H1 (cell line): ENCODE results near the gene CD47. TPM values are rescaled to one million over a fixed set of nuclear protein-coding genes. Genes with fewer than 3 reads are reported as not detected.

ENCODE experiments used
- CTCF ChIA-PET: fragments of 300-600 bp; sonication (Branson Sonifier 250); formaldehyde crosslinking; loops from one replicate; lab custom pipeline; 2021; ENCODE audit not compliant: partially characterized antibody; lab: Charles Lee
- POLR2A ChIA-PET: fragments of 300-600 bp; sonication (Branson Sonifier 250); formaldehyde crosslinking; loops from one replicate; lab custom pipeline; 2021; ENCODE audit warnings: inconsistent platforms; ENCODE audit not compliant: partially characterized antibody; lab: Charles Lee
- DNase-seq, 2 experiments: peaks; one replicate each; pipeline versions ENCODE4 v3.0.0 to v3.0.0-alpha.2; 2010 to 2022; ENCODE audit warnings: low spot score in 2 of 2, low read depth in 1 of 2, mixed read lengths in 1 of 2
- FAIRE-seq: peaks from 2 replicates; lab custom pipeline; 2011; peaks lifted over from hg19 to GRCh38; lab: Jason Lieb, UNC
- H2AFZ ChIP-seq: 2 replicates; pipeline ENCODE4 v1.8.1; 2012; ENCODE audit warnings: low read length, inconsistent platforms
- H2AK5ac ChIP-seq: 2 replicates; pipeline ENCODE4 v1.6.1; 2013; ENCODE audit warnings: low read depth, low read length
- H2BK120ac ChIP-seq: replicated peaks from 2 replicates; pipeline ENCODE3; 2013; ENCODE audit warnings: low read depth, low read length, inconsistent platforms
- H2BK12ac ChIP-seq: 2 replicates; pipeline ENCODE4 v1.6.1; 2013; ENCODE audit warnings: low read depth, low read length
- H2BK15ac ChIP-seq: 2 replicates; pipeline ENCODE4 v1.6.1; 2013; ENCODE audit warnings: low read length
- H2BK20ac ChIP-seq: 2 replicates; pipeline ENCODE4 v1.6.1; 2013; ENCODE audit warnings: low read length
- H2BK5ac ChIP-seq: 2 replicates; pipeline ENCODE4 v1.6.1; 2013; ENCODE audit warnings: low read depth, low read length
- H3K14ac ChIP-seq: 2 replicates; pipeline ENCODE4 v1.6.1; 2013; ENCODE audit warnings: inconsistent platforms; ENCODE audit not compliant: insufficient read length
- H3K18ac ChIP-seq: 2 replicates; pipeline ENCODE4 v1.6.1; 2013; ENCODE audit warnings: low read length; ENCODE audit errors: extremely low read depth
- H3K23ac ChIP-seq: 2 replicates; pipeline ENCODE4 v1.6.1; 2013; ENCODE audit warnings: inconsistent platforms; ENCODE audit not compliant: insufficient read length
- H3K23me2 ChIP-seq: 2 replicates; pipeline ENCODE4 v1.6.1; 2013; ENCODE audit warnings: low read depth, low read length
- H3K27ac ChIP-seq: 2 replicates; pipeline ENCODE4 v1.6.1; 2011; ENCODE audit warnings: low read depth, low read length, inconsistent platforms
- H3K27me3 ChIP-seq, 4 experiments: replicated peaks in 1 of 4; 1 replicate in 1 of 4; 2 replicates in 3 of 4; pipeline versions ENCODE4 v1.6.1 to v1.8.1; 2011 to 2013; ENCODE audit warnings: low read length in 3 of 4, mild to moderate bottlenecking in 3 of 4, inconsistent platforms in 2 of 4, mixed read lengths in 2 of 4, moderate library complexity in 1 of 4; ENCODE audit not compliant: control insufficient read depth in 3 of 4, insufficient read depth in 3 of 4; ENCODE audit errors: extremely low read depth in 1 of 4
- H3K36me3 ChIP-seq, 4 experiments: 2 replicates each; pipeline versions ENCODE4 v1.6.1 to v1.8.1; 2011 to 2013; ENCODE audit warnings: mild to moderate bottlenecking in 4 of 4, low read length in 3 of 4, moderate library complexity in 2 of 4, control low read depth in 1 of 4, inconsistent platforms in 1 of 4; ENCODE audit not compliant: insufficient read depth in 4 of 4, control insufficient read depth in 2 of 4
- H3K4ac ChIP-seq: replicated peaks from 2 replicates; pipeline ENCODE3; 2013; ENCODE audit warnings: low read length, low read depth, mixed read lengths, inconsistent platforms; ENCODE audit not compliant: insufficient read length
- H3K4me1 ChIP-seq, 4 experiments: replicated peaks in 1 of 4; 1 replicate in 1 of 4; 2 replicates in 3 of 4; pipeline versions ENCODE4 v1.6.1 to v1.8.1; 2011 to 2013; ENCODE audit warnings: low read length in 3 of 4, inconsistent platforms in 2 of 4, mixed read lengths in 1 of 4; ENCODE audit not compliant: insufficient read depth in 4 of 4, control insufficient read depth in 3 of 4
- H3K4me2 ChIP-seq, 2 experiments: 2 replicates each; pipeline versions ENCODE4 v1.6.1 to v1.8.1; 2011 to 2013; ENCODE audit warnings: low read depth in 2 of 2, low read length in 2 of 2, control low read depth in 1 of 2, inconsistent platforms in 1 of 2, mild to moderate bottlenecking in 1 of 2; ENCODE audit not compliant: insufficient read depth in 1 of 2
- H3K4me3 ChIP-seq, 4 experiments: fragments of 200-600, 300-600 bp in 1 of 4; sonication (generic), shearing (Covaris generic), sonication (Bioruptor Twin) in 1 of 4; 2 replicates each; pipeline versions ENCODE4 v1.5.1 to v1.8.1; 2011 to 2016; ENCODE audit warnings: low read length in 4 of 4, low read depth in 3 of 4, control low read depth in 2 of 4, inconsistent platforms in 2 of 4, mild to moderate bottlenecking in 2 of 4, mixed read lengths in 1 of 4, moderate library complexity in 1 of 4; ENCODE audit not compliant: insufficient read depth in 2 of 4; ENCODE audit errors: extremely low read depth in 1 of 4
- H3K56ac ChIP-seq: replicated peaks from 2 replicates; pipeline ENCODE3; 2013; ENCODE audit warnings: low read depth, mild to moderate bottlenecking, mixed read lengths, low read length, inconsistent platforms; ENCODE audit not compliant: insufficient read length
- H3K79me1 ChIP-seq: 2 replicates; pipeline ENCODE4 v1.6.1; 2013; ENCODE audit warnings: low read depth, low read length, control low read depth
- H3K79me2 ChIP-seq, 2 experiments: 2 replicates each; pipeline versions ENCODE4 v1.6.1 to v1.8.1; 2012 to 2013; ENCODE audit warnings: low read length in 2 of 2, mild to moderate bottlenecking in 2 of 2, inconsistent platforms in 1 of 2; ENCODE audit not compliant: insufficient read depth in 2 of 2, control insufficient read depth in 1 of 2
- H3K9ac ChIP-seq, 4 experiments: replicated peaks in 1 of 4; 1 replicate in 1 of 4; 2 replicates in 3 of 4; pipeline versions ENCODE4 v1.6.1 to v1.8.1; 2011 to 2013; ENCODE audit warnings: low read depth in 3 of 4, low read length in 3 of 4, control low read depth in 2 of 4, mild to moderate bottlenecking in 2 of 4, moderate library complexity in 2 of 4, inconsistent platforms in 1 of 4; ENCODE audit errors: extremely low read depth in 1 of 4
- H3K9me3 ChIP-seq, 2 experiments: 2 replicates each; pipeline versions ENCODE4 v1.6.1 to v1.8.1; 2012 to 2013; ENCODE audit warnings: mild to moderate bottlenecking in 2 of 2, moderate library complexity in 2 of 2, control low read depth in 1 of 2, inconsistent platforms in 1 of 2, low read depth in 1 of 2, low read length in 1 of 2, mixed read lengths in 1 of 2; ENCODE audit not compliant: insufficient read depth in 2 of 2
- H4K20me1 ChIP-seq, 2 experiments: replicated peaks in 1 of 2; 2 replicates each; pipeline versions ENCODE3 to v1.8.1; 2011 to 2013; ENCODE audit warnings: inconsistent platforms in 2 of 2, low read length in 2 of 2, mild to moderate bottlenecking in 1 of 2; ENCODE audit not compliant: insufficient read depth in 2 of 2, control insufficient read depth in 1 of 2
- H4K5ac ChIP-seq: 2 replicates; pipeline ENCODE4 v1.6.1; 2013; ENCODE audit warnings: low read length, low read depth, mixed read lengths, inconsistent platforms; ENCODE audit not compliant: insufficient read length
- H4K8ac ChIP-seq: 2 replicates; pipeline ENCODE4 v1.8.0; 2013; ENCODE audit warnings: mild to moderate bottlenecking, moderate library complexity, low read length, inconsistent platforms; ENCODE audit not compliant: insufficient read depth; ENCODE audit errors: extremely low read depth
- H4K91ac ChIP-seq: replicated peaks from 2 replicates; pipeline ENCODE3; 2013; ENCODE audit warnings: low read length, mixed read lengths, inconsistent platforms; ENCODE audit not compliant: insufficient read length
- JUND ChIP-seq: IDR thresholded peaks from 2 replicates; pipeline ENCODE4 v1.6.1; 2011; ENCODE audit warnings: mild to moderate bottlenecking, improper control_type of control experiment, low read length
- WGBS, 2 experiments: shearing (Covaris generic) in 1 of 2; methylation state at CpG; one replicate each; pipeline versions ENCODE4 v1.1.6 to v1.1.7; 2013 to 2015; ENCODE audit warnings: low lambda C conversion rate in 2 of 2, mixed read lengths in 2 of 2, inconsistent platforms in 1 of 2, low coverage in 1 of 2, missing lambda C conversion rate in 1 of 2; ENCODE audit not compliant: insufficient replicate concordance in 2 of 2, insufficient coverage in 1 of 2, insufficient read length in 1 of 2; ENCODE audit errors: extremely low coverage in 1 of 2, missing lambda C conversion rate in 1 of 2; 5-methylcytosine and 5-hydroxymethylcytosine counted together
- polyA plus RNA-seq, 7 experiments: library from polyadenylated mRNA; depleted of rRNA in 3 of 7; stranded (reverse) in 5 of 7; unstranded in 2 of 7; fragments of >200 nt in 5 of 7; fragments of 200-250 nt in 2 of 7; gene quantifications; 1 replicate in 5 of 7; 2 replicates in 1 of 7; 4 replicates in 1 of 7; pipeline versions ENCODE4 v1.2.1 to v1.2.3, GENCODE V29; 2011 to 2013; ENCODE audit warnings: missing spikeins in 2 of 7, mixed read lengths in 2 of 7
- total RNA-seq: library from RNA; stranded (reverse); fragmentation: NEBNext Ultra II Directional; extraction: Animal tissue kit (Norgen Biotek cat#: 25700); gene quantifications from 2 replicates; pipeline ENCODE4 v1.2.1, GENCODE V29; 2021

CD47 gene
- total and polyA plus RNA-seq, 2 of the 8 experiments (the other 6 are each of a cell fraction or from before 2014, with no cell fraction given): 14.4 to 19.3 TPM

- H2BK12ac ChIP-seq: no peak overlapping the region
- H3K23ac ChIP-seq: no peak overlapping the region
- H3K79me1 ChIP-seq: no peaks in the 10 kb centered on the region
- POLR2A ChIA-PET: no interaction called here
- H3K23me2 ChIP-seq: no peaks in the 10 kb centered on the region
- no peak overlapping the region for H3K56ac ChIP-seq
- H3K79me2 ChIP-seq: no peaks in the 10 kb centered on the region
- no peak overlapping the region for H4K5ac ChIP-seq
- H2BK120ac ChIP-seq: no peak overlapping the region
- no peak overlapping the region for H2BK20ac ChIP-seq
- H2AK5ac ChIP-seq: no peak overlapping the region
- H3K4me2 ChIP-seq: no peak overlapping the region
- no peak overlapping the region for H3K18ac ChIP-seq
- no peak overlapping the region for H2BK15ac ChIP-seq
- H4K91ac ChIP-seq: no peak overlapping the region
- peak in 1 of 2 experiments; percentile 13 for DNase-seq
- 93% methylated on average over 6 of the region's 6 CpGs; no CpG with 5 or more reads in 1 of the 2 experiments for WGBS, 2 experiments
- no peaks in the 10 kb centered on the region for H3K36me3 ChIP-seq
- H2AFZ ChIP-seq: no peak overlapping the region
- H3K4me1 ChIP-seq: peaks cover 0 to 4% (median under 1%) of the 10 kb centered on the region in 4 experiments; a peak in 1 of 7 replicates
- no peak for FAIRE-seq
- no peak overlapping the region for H2BK5ac ChIP-seq
- peaks cover 4 to 8% of the 10 kb centered on the region in 2 experiments; a peak in 1 of 4 replicates for H3K9me3 ChIP-seq
- H3K14ac ChIP-seq: no peak overlapping the region
- no peaks in the 10 kb centered on the region for H4K20me1 ChIP-seq
- no peak overlapping the region for H3K4me3 ChIP-seq
- H4K8ac ChIP-seq: no peak overlapping the region
- H3K4ac ChIP-seq: no peak overlapping the region
- no peak overlapping the region for H3K27ac ChIP-seq
- CTCF ChIA-PET: interaction anchor here (1.9 kb wide), 1 partner anchor 9 kb away, joined by 4 read pairs; no protein-coding TSS in a partner anchor
- no peak overlapping the region for H3K9ac ChIP-seq
- no peaks in the 10 kb centered on the region for H3K27me3 ChIP-seq
- TF ChIP-seq JUND: no peak
Observed at GRCh38 chr3:108024146-108024850, 66.5 kb downstream of the CD47 start.
